GM18499 (cell line): ENCODE results near the gene NLGN1.
"Not testable (repeated sequence)": the region's sequence is repeated elsewhere in the genome, so short reads cannot be mapped to it uniquely, and the experiment has no call there.

Experiments used
- ATAC-seq: cut with Tn5 transposase; IDR thresholded peaks from one replicate; pipeline ENCODE4 v1.9.1; 2021; ENCODE audit warnings: moderate number of reproducible peaks; ENCODE audit not compliant: insufficient read depth, unreplicated experiment

The NLGN1 gene

GRCh38 chr3:173397161-173398110 lies at the start of gene NLGN1:
Gene NLGN1 (plus strand): TSS chr3:173397744.
- ATAC-seq, result no peak

- ATAC-seq, result no peak
Measured at GRCh38 chr3:173351886-173352285, 45.7 kb upstream of the NLGN1 start.

- not testable (repeated sequence) for ATAC-seq
Measured at GRCh38 chr3:173353137-173353536, 44.4 kb upstream of the NLGN1 start.

GRCh38 chr3:173354124-173354523 lies 43.4 kb upstream of the NLGN1 start:
- ATAC-seq, result no peak

GRCh38 chr3:173371848-173372487 lies 25.6 kb upstream of the NLGN1 start:
- no peak for ATAC-seq

GRCh38 chr3:173380681-173381080 lies 16.9 kb upstream of the NLGN1 start:
- no peak for ATAC-seq

GRCh38 chr3:173381936-173382335 lies 15.6 kb upstream of the NLGN1 start:
- ATAC-seq, result not testable (repeated sequence)

GRCh38 chr3:173395073-173395411 lies 2.5 kb upstream of the NLGN1 start:
- peak; percentile 54 for ATAC-seq

GRCh38 chr3:173395412-173396181 lies 1.9 kb upstream of the NLGN1 start:
- peak; percentile 88 for ATAC-seq

- no peak for ATAC-seq
Measured at GRCh38 chr3:173396191-173397041, 1.1 kb upstream of the NLGN1 start.

- ATAC-seq, result no peak
Measured at GRCh38 chr3:173398111-173398479, 551 bp downstream of the NLGN1 start.

GRCh38 chr3:173399044-173399443 lies 1.5 kb downstream of the NLGN1 start:
- ATAC-seq, result no peak

GRCh38 chr3:173401369-173401768 lies 3.8 kb downstream of the NLGN1 start:
- no peak for ATAC-seq

GRCh38 chr3:173402656-173403055 lies 5.1 kb downstream of the NLGN1 start:
- ATAC-seq, result no peak

- no peak for ATAC-seq
Measured at GRCh38 chr3:173403376-173403775, 5.8 kb downstream of the NLGN1 start.

GRCh38 chr3:173404156-173404555 lies 6.6 kb downstream of the NLGN1 start:
- ATAC-seq, result no peak

GRCh38 chr3:173410436-173410835 lies 12.9 kb downstream of the NLGN1 start:
- ATAC-seq, result no peak

GRCh38 chr3:173410849-173411248 lies 13.3 kb downstream of the NLGN1 start:
- ATAC-seq, result no peak

- no peak for ATAC-seq
Measured at GRCh38 chr3:173411375-173411973, 13.9 kb downstream of the NLGN1 start.

- no peak for ATAC-seq
Measured at GRCh38 chr3:173416070-173416469, 18.5 kb downstream of the NLGN1 start.
